ENCODE measurements around the gene PCYOX1L. TPM values are rescaled to one million over a fixed set of nuclear protein-coding genes. Genes with fewer than 3 reads are reported as not detected.
"Not testable (repeated sequence)": the region's sequence is repeated elsewhere in the genome, so short reads cannot be mapped to it uniquely, and the experiment has no call there.

Gene PCYOX1L
- total RNA-seq, 1 experiment from 2014 or later = 26.4 TPM

GRCh38 chr5:149389552-149390495 is 32.0 kb downstream of the PCYOX1L start:
- no peaks in the 10 kb centered on the region for H3K27me3 ChIP-seq (replicated peaks)
- H3K36me3 ChIP-seq = no peaks in the 10 kb centered on the region
- H3K4me1 ChIP-seq (replicated peaks) = peaks cover 9% of the 10 kb centered on the region; the same call in 1 of the 2 replicates
- H3K9me3 ChIP-seq (replicated peaks) = no peaks in the 10 kb centered on the region
- no peak for DNase-seq (ENCODE audit: low read depth in 1 of 2, low spot score in 2 of 2)
- no peak overlapping the region for H3K4me3 ChIP-seq
- no peak overlapping the region for H3K27ac ChIP-seq

GRCh38 chr5:149391076-149391475 is 33.2 kb downstream of the PCYOX1L start:
- H3K27me3 ChIP-seq (replicated peaks); H3K4me1 ChIP-seq (replicated peaks); H3K27ac ChIP-seq; H3K36me3 ChIP-seq; DNase-seq (ENCODE audit: low read depth in 1 of 2, low spot score in 2 of 2); H3K4me3 ChIP-seq; H3K9me3 ChIP-seq (replicated peaks): not testable (repeated sequence)

- H3K27me3 ChIP-seq (replicated peaks) = no peaks in the 10 kb centered on the region
Measured at GRCh38 chr5:149391524-149391923, 33.7 kb downstream of the PCYOX1L start.

DNA sequence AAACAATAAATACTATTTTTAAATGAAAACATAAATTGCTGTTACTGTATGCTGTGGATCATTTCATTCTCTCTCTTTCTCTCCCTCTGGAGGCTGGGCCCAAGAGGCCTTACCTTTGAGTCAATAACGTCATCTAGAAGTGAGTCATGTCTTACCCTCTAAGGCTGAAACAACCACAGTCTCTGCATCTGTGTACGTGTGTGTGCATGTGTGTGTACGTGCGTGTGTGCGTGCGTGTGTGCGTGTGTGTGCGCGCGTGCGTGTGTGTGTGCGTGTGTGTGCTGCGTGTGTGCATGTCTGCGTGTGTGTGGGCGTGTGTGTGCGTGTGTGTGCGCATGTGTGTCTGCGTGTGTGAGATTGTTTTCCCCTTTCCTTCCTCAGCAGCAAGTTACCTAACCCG is 34.9 kb downstream of the PCYOX1L start:
- Histone ChIP-seq H3K4me3 (no peak overlapping the region), H3K9me3 (replicated peaks) (no peaks in the 10 kb centered on the region), H3K4me1 (replicated peaks) (peaks cover 3% of the 10 kb centered on the region; the same call in 1 of the 2 replicates), H3K27me3 (replicated peaks) (no peaks in the 10 kb centered on the region), H3K36me3 (no peaks in the 10 kb centered on the region), H3K27ac (no peak overlapping the region)
- no peak for DNase-seq (ENCODE audit: low read depth in 1 of 2, low spot score in 2 of 2)

More at GRCh38 chr5:149391524-149391923, 33.7 kb downstream of the PCYOX1L start:
- peaks cover 9% of the 10 kb centered on the region; the same call in 1 of the 2 replicates for H3K4me1 ChIP-seq (replicated peaks)
- no peak overlapping the region for H3K4me3 ChIP-seq
- H3K9me3 ChIP-seq (replicated peaks) = no peaks in the 10 kb centered on the region
- DNase-seq (ENCODE audit: low read depth in 1 of 2, low spot score in 2 of 2) = no peak
- no peaks in the 10 kb centered on the region for H3K36me3 ChIP-seq
- H3K27ac ChIP-seq = no peak overlapping the region

GRCh38 chr5:149394996-149395395 is 37.1 kb downstream of the PCYOX1L start:
- H3K36me3 ChIP-seq; H3K4me3 ChIP-seq; H3K4me1 ChIP-seq (replicated peaks); H3K27me3 ChIP-seq (replicated peaks); H3K9me3 ChIP-seq (replicated peaks); H3K27ac ChIP-seq; DNase-seq (ENCODE audit: low read depth in 1 of 2, low spot score in 2 of 2): not testable (repeated sequence)

DNA sequence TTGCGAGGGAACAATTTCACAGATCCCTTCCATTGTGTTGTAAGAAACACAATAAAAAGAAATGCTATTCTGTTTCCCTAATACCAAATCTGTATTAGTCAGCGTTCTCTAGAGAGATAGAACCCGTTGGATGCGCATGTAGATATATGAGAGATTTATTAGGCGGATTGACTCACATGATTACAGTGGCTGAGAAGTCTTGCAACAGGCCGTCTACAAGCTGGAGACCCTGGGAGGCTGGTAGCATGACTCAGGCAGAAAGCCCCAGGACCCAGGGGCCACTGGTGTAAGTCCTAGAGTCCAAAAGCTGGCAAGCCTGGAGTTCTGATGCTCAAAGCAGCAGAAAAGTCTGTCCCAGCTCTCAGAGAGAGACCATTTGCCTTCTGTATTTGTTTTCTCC is 39.7 kb downstream of the PCYOX1L start:
- no peaks in the 10 kb centered on the region for H3K27me3 ChIP-seq (replicated peaks)
- DNase-seq (ENCODE audit: low read depth in 1 of 2, low spot score in 2 of 2) = no peak
- no peaks in the 10 kb centered on the region for H3K36me3 ChIP-seq
- peaks cover 7% of the 10 kb centered on the region for H3K4me1 ChIP-seq (replicated peaks)
- no peak overlapping the region for H3K27ac ChIP-seq
- H3K9me3 ChIP-seq (replicated peaks) = no peaks in the 10 kb centered on the region
- no peak overlapping the region for H3K4me3 ChIP-seq

GRCh38 chr5:149398747-149399266 is 41.0 kb downstream of the PCYOX1L start:
- peaks cover 18% of the 10 kb centered on the region for H3K4me1 ChIP-seq (replicated peaks)
- not testable (repeated sequence) for H3K27ac ChIP-seq; H3K9me3 ChIP-seq (replicated peaks); H3K4me3 ChIP-seq; H3K36me3 ChIP-seq; DNase-seq (ENCODE audit: low read depth in 1 of 2, low spot score in 2 of 2); H3K27me3 ChIP-seq (replicated peaks)

DNA sequence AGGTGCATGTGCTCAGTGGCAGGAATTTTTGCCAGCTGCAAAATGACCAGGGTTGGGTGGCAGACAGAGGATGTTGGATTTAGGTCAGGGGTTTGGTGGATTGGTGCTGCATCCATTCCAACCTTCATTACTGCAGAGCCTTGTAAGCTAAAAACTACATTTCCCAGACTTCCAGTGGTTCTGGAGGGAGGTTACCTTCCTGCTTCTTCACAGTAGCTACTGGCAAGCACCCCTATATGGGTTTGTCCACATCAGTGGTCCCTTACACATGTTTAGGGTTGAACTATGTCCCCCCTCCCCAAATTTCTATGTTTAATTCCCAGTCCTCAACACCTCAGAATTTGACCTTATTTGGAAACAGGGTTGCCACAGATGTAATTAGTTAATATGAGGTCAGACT is 41.9 kb downstream of the PCYOX1L start:
- Histone ChIP-seq H3K27ac (no peak overlapping the region), H3K27me3 (replicated peaks) (no peaks in the 10 kb centered on the region), H3K4me3 (no peak overlapping the region), H3K4me1 (replicated peaks) (peaks cover 27% of the 10 kb centered on the region), H3K9me3 (replicated peaks) (no peaks in the 10 kb centered on the region), H3K36me3 (no peaks in the 10 kb centered on the region)
- no peak for DNase-seq (ENCODE audit: low read depth in 1 of 2, low spot score in 2 of 2)

- Histone ChIP-seq H3K27me3 (replicated peaks) (no peaks in the 10 kb centered on the region), H3K4me1 (replicated peaks) (peaks cover 33% of the 10 kb centered on the region), H3K36me3 (no peaks in the 10 kb centered on the region), H3K9me3 (replicated peaks) (no peaks in the 10 kb centered on the region), H3K4me3 (no peak overlapping the region), H3K27ac (no peak overlapping the region)
- no peak for DNase-seq (ENCODE audit: low read depth in 1 of 2, low spot score in 2 of 2)
Measured at GRCh38 chr5:149400304-149400703, 42.5 kb downstream of the PCYOX1L start.

- peaks cover 40% of the 10 kb centered on the region for H3K4me1 ChIP-seq (replicated peaks)
- no peaks in the 10 kb centered on the region for H3K27me3 ChIP-seq (replicated peaks)
- no peaks in the 10 kb centered on the region for H3K36me3 ChIP-seq
- no peak for DNase-seq (ENCODE audit: low read depth in 1 of 2, low spot score in 2 of 2)
- H3K4me3 ChIP-seq = no peak overlapping the region
- H3K27ac ChIP-seq = no peak overlapping the region
- H3K9me3 ChIP-seq (replicated peaks) = no peaks in the 10 kb centered on the region
Measured at GRCh38 chr5:149401051-149401450, 43.2 kb downstream of the PCYOX1L start.

DNA sequence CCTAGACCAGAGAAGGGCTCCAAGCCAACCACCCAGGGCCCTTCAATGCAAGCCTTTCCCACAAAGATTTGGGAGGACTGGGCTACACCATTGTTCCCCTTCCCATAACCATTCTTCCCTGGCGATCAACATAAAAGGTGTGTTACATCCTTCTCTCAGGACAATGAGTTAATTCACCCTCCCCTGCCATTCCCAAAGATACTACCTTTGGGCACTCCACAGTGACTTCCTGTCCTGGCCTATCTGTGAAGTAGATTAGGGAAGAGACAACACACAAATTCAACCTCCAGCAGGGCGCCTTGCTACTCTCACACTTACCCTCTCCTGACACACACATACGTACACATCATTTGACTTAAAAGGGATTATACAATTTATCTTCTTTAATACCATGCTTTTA is 44.4 kb downstream of the PCYOX1L start:
- Histone ChIP-seq H3K36me3 (no peaks in the 10 kb centered on the region), H3K9me3 (replicated peaks) (no peaks in the 10 kb centered on the region), H3K27ac (no peak overlapping the region), H3K27me3 (replicated peaks) (no peaks in the 10 kb centered on the region), H3K4me3 (no peak overlapping the region), H3K4me1 (replicated peaks) (peaks cover 53% of the 10 kb centered on the region)
- no peak for DNase-seq (ENCODE audit: low read depth in 1 of 2, low spot score in 2 of 2)

- Histone ChIP-seq H3K36me3 (peaks cover 17% of the 10 kb centered on the region), H3K27me3 (replicated peaks) (no peaks in the 10 kb centered on the region), H3K4me3 (no peak overlapping the region), H3K9me3 (replicated peaks) (no peaks in the 10 kb centered on the region), H3K27ac (peak overlapping the region; percentile 89), H3K4me1 (replicated peaks) (peaks cover 71% of the 10 kb centered on the region)
- peak; percentile 94 to 99 for DNase-seq (ENCODE audit: low read depth in 1 of 2, low spot score in 2 of 2)
Measured at GRCh38 chr5:149403923-149404745, 46.3 kb downstream of the PCYOX1L start.

DNA sequence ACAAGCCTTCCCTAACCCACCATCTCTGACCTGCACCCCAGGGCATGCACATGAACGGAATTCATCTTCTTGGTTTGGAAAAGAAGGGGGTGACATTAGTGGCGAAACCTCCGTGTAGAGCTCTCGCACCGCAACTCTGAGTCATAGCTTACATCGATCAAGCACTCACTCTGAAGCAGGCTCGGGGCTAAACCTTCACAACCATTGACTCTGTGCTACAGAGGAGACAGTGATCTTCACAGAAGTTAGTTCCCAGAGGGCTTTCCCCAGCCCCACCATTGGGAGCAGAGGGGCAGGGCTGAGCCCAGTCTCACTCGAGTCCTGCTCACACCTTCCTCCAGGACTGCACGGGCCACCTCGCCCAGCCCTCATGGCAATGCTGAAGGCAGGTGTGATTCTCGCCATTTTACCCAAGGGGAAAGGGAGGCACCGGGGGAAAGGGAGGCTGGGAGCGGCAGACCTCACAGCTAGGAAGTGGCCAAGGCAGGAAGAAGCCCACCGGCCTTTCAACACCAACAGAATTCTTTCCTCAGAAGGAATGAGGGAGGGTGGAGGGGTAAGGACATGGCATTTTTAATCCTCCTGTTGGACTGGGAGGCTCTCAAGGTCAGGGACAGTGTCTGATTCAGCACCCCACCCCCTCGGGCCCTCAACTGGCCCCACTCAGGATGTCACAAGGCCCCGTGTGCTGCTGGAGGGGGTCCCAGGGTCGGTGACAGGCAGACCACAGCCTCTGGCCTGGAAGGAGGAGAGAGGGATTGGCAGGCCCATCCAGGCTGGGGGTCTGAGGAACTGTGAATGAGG is 47.1 kb downstream of the PCYOX1L start:
- Histone ChIP-seq H3K4me3 (peak overlapping the region; percentile 4), H3K36me3 (peaks cover 25% of the 10 kb centered on the region), H3K27ac (peak overlapping the region; percentile 89)

More for the DNA sequence above, 47.1 kb downstream of the PCYOX1L start:
- DNase-seq (ENCODE audit: low read depth in 1 of 2, low spot score in 2 of 2) = peak; percentile 93 to 97
- H3K4me1 ChIP-seq (replicated peaks) = peaks cover 79% of the 10 kb centered on the region
- no peaks in the 10 kb centered on the region for H3K9me3 ChIP-seq (replicated peaks)
- no peaks in the 10 kb centered on the region for H3K27me3 ChIP-seq (replicated peaks)
